ENCODE measurements around the gene KLK12.

The KLK12 gene

GRCh38 chr19:51065221-51065960 is 30.6 kb upstream of the KLK12 start:
- Mint-ChIP-seq H3K4me1 (peaks cover 2% of the 10 kb centered on the region), H3K9me3 (peaks cover 6% of the 10 kb centered on the region), H3K4me3 (peak overlapping the region; percentile 19), H3K27ac (no peak overlapping the region), H3K36me3 (ENCODE audit: low read depth) (no peaks in the 10 kb centered on the region), H3K27me3 (peaks cover 43% of the 10 kb centered on the region)
- no peak for DNase-seq
- no peak for ATAC-seq

- DNase-seq: no peak
- ATAC-seq: no peak
Observed at GRCh38 chr19:51064534-51065220, 29.9 kb upstream of the KLK12 start, which contains the start of gene KLK13. Gene KLK13, minus strand, starts transcription at chr19:51065092. Its CDS starts 25 bp downstream, at chr19:51065067.

GRCh38 chr19:51063664-51064063 is 28.9 kb upstream of the KLK12 start:
- no peak for ATAC-seq
- Mint-ChIP-seq H3K4me3 (no peak overlapping the region), H3K27me3 (peaks cover 42% of the 10 kb centered on the region), H3K36me3 (ENCODE audit: low read depth) (no peaks in the 10 kb centered on the region), H3K27ac (no peak overlapping the region), H3K9me3 (peaks cover 6% of the 10 kb centered on the region), H3K4me1 (peaks cover 2% of the 10 kb centered on the region)
- DNase-seq: no peak

More at GRCh38 chr19:51064534-51065220, 29.9 kb upstream of the KLK12 start, which contains the start of gene KLK13:
- Mint-ChIP-seq H3K36me3 (ENCODE audit: low read depth) (no peaks in the 10 kb centered on the region), H3K27me3 (peaks cover 42% of the 10 kb centered on the region), H3K4me1 (peaks cover 2% of the 10 kb centered on the region), H3K27ac (no peak within 1 kb of the TSS), H3K4me3 (peak within 1 kb of the TSS; percentile 19), H3K9me3 (peaks cover 6% of the 10 kb centered on the region)

- Mint-ChIP-seq H3K27me3 (peaks cover 29% of the 10 kb centered on the region), H3K27ac (no peak overlapping the region), H3K4me3 (no peak overlapping the region), H3K36me3 (ENCODE audit: low read depth) (no peaks in the 10 kb centered on the region), H3K4me1 (peaks cover 2% of the 10 kb centered on the region), H3K9me3 (peaks cover 6% of the 10 kb centered on the region)
- DNase-seq: no peak
- ATAC-seq: no peak
Observed at GRCh38 chr19:51060973-51061372, 26.2 kb upstream of the KLK12 start.

GRCh38 chr19:51060336-51060735 is 25.5 kb upstream of the KLK12 start:
- DNase-seq: no peak
- peaks cover 30% of the 10 kb centered on the region for H3K27me3 Mint-ChIP-seq
- no peak overlapping the region for H3K4me3 Mint-ChIP-seq
- H3K36me3 Mint-ChIP-seq (ENCODE audit: low read depth): no peaks in the 10 kb centered on the region
- H3K27ac Mint-ChIP-seq: no peak overlapping the region
- H3K9me3 Mint-ChIP-seq: peaks cover 6% of the 10 kb centered on the region
- H3K4me1 Mint-ChIP-seq: peaks cover 2% of the 10 kb centered on the region
- ATAC-seq: no peak

GRCh38 chr19:51059715-51060114 is 24.9 kb upstream of the KLK12 start:
- DNase-seq: no peak
- H3K4me3 Mint-ChIP-seq: no peak overlapping the region
- H3K27ac Mint-ChIP-seq: no peak overlapping the region
- ATAC-seq: no peak
- H3K27me3 Mint-ChIP-seq: peaks cover 29% of the 10 kb centered on the region
- peaks cover 6% of the 10 kb centered on the region for H3K9me3 Mint-ChIP-seq
- peaks cover 2% of the 10 kb centered on the region for H3K4me1 Mint-ChIP-seq
- no peaks in the 10 kb centered on the region for H3K36me3 Mint-ChIP-seq (ENCODE audit: low read depth)

GRCh38 chr19:51055866-51056265 is 21.1 kb upstream of the KLK12 start:
- Mint-ChIP-seq H3K27ac (no peak overlapping the region), H3K4me1 (no peaks in the 10 kb centered on the region), H3K4me3 (no peak overlapping the region), H3K9me3 (no peaks in the 10 kb centered on the region), H3K36me3 (ENCODE audit: low read depth) (no peaks in the 10 kb centered on the region), H3K27me3 (peaks cover 17% of the 10 kb centered on the region)
- no peak for ATAC-seq
- DNase-seq: no peak

- H3K27me3 Mint-ChIP-seq: peaks cover 31% of the 10 kb centered on the region
- H3K4me1 Mint-ChIP-seq: no peaks in the 10 kb centered on the region
- DNase-seq (no peak), ATAC-seq (no peak)
- no peak overlapping the region for H3K4me3 Mint-ChIP-seq
- H3K9me3 Mint-ChIP-seq: no peaks in the 10 kb centered on the region
- H3K27ac Mint-ChIP-seq: no peak overlapping the region
- no peaks in the 10 kb centered on the region for H3K36me3 Mint-ChIP-seq (ENCODE audit: low read depth)
Observed at GRCh38 chr19:51047031-51047335, 12.2 kb upstream of the KLK12 start.

- no peak for DNase-seq
- Mint-ChIP-seq H3K27me3 (peaks cover 21% of the 10 kb centered on the region), H3K36me3 (ENCODE audit: low read depth) (no peaks in the 10 kb centered on the region), H3K4me1 (no peaks in the 10 kb centered on the region), H3K9me3 (no peaks in the 10 kb centered on the region), H3K4me3 (no peak overlapping the region), H3K27ac (no peak overlapping the region)
- ATAC-seq: no peak
Observed at GRCh38 chr19:51044327-51044726, 9.5 kb upstream of the KLK12 start.

GRCh38 chr19:51043497-51043896 is 8.7 kb upstream of the KLK12 start:
- H3K27ac Mint-ChIP-seq: no peak overlapping the region
- H3K27me3 Mint-ChIP-seq: peaks cover 16% of the 10 kb centered on the region

GRCh38 chr19:51040151-51040550 is 5.3 kb upstream of the KLK12 start:
- DNase-seq (no peak), ATAC-seq (no peak)
- Mint-ChIP-seq H3K27ac (no peak overlapping the region), H3K27me3 (peaks cover 4% of the 10 kb centered on the region), H3K36me3 (ENCODE audit: low read depth) (no peaks in the 10 kb centered on the region), H3K9me3 (no peaks in the 10 kb centered on the region), H3K4me3 (no peak overlapping the region), H3K4me1 (no peaks in the 10 kb centered on the region)

More at GRCh38 chr19:51043497-51043896, 8.7 kb upstream of the KLK12 start:
- ATAC-seq: no peak
- Mint-ChIP-seq H3K4me3 (no peak overlapping the region), H3K4me1 (no peaks in the 10 kb centered on the region), H3K9me3 (no peaks in the 10 kb centered on the region), H3K36me3 (ENCODE audit: low read depth) (no peaks in the 10 kb centered on the region)
- DNase-seq: no peak

GRCh38 chr19:51036519-51036918 is 1.7 kb upstream of the KLK12 start:
- no peak for DNase-seq
- H3K4me3 Mint-ChIP-seq: no peak overlapping the region
- no peak for ATAC-seq
- no peaks in the 10 kb centered on the region for H3K9me3 Mint-ChIP-seq
- H3K4me1 Mint-ChIP-seq: no peaks in the 10 kb centered on the region
- peaks cover 11% of the 10 kb centered on the region for H3K27me3 Mint-ChIP-seq
- no peaks in the 10 kb centered on the region for H3K36me3 Mint-ChIP-seq (ENCODE audit: low read depth)
- no peak overlapping the region for H3K27ac Mint-ChIP-seq

- DNase-seq (no peak), ATAC-seq (no peak)
- Mint-ChIP-seq H3K9me3 (no peaks in the 10 kb centered on the region), H3K4me1 (no peaks in the 10 kb centered on the region), H3K27me3 (peaks cover 27% of the 10 kb centered on the region), H3K27ac (no peak overlapping the region), H3K36me3 (ENCODE audit: low read depth) (no peaks in the 10 kb centered on the region), H3K4me3 (no peak overlapping the region)
Observed at GRCh38 chr19:51031880-51032225, 2.9 kb downstream of the KLK12 start.

- no peaks in the 10 kb centered on the region for H3K36me3 Mint-ChIP-seq (ENCODE audit: low read depth)
- H3K4me1 Mint-ChIP-seq: no peaks in the 10 kb centered on the region
- no peak for DNase-seq
- no peak overlapping the region for H3K4me3 Mint-ChIP-seq
- peaks cover 30% of the 10 kb centered on the region for H3K27me3 Mint-ChIP-seq
- H3K9me3 Mint-ChIP-seq: no peaks in the 10 kb centered on the region
- no peak overlapping the region for H3K27ac Mint-ChIP-seq
- ATAC-seq: no peak
Observed at GRCh38 chr19:51031220-51031879, 3.5 kb downstream of the KLK12 start.

- H3K9me3 Mint-ChIP-seq: no peaks in the 10 kb centered on the region
- DNase-seq: no peak
- no peak for ATAC-seq
- H3K4me1 Mint-ChIP-seq: no peaks in the 10 kb centered on the region
- H3K27ac Mint-ChIP-seq: no peak overlapping the region
- no peak overlapping the region for H3K4me3 Mint-ChIP-seq
- H3K27me3 Mint-ChIP-seq: peaks cover 30% of the 10 kb centered on the region
- H3K36me3 Mint-ChIP-seq (ENCODE audit: low read depth): no peaks in the 10 kb centered on the region
Observed at GRCh38 chr19:51030631-51031030, 4.2 kb downstream of the KLK12 start.
